ENCODE measurements around the gene GAB2. TPM values are rescaled to one million over a fixed set of nuclear protein-coding genes. Genes with fewer than 3 reads are reported as not detected.

The GAB2 gene
- total RNA-seq, 1 experiment from 2014 or later, result 10.0 TPM

- no TSS peak for BruUV-seq (replicated peaks)
- H3K4me3 ChIP-seq (ENCODE audit: low read depth in 2 of 2, low read length in 2 of 2), result no peak overlapping the region
- no peaks in the 10 kb centered on the region for H3K27me3 ChIP-seq (ENCODE audit: control insufficient read depth, insufficient read depth, low read length)
- ATAC-seq (no peak; the same call in 1 of the 2 replicates), DNase-seq (ENCODE audit: low read depth, low spot score) (no peak)
- no peaks in the 10 kb centered on the region for H3K4me1 ChIP-seq (ENCODE audit: control insufficient read depth, insufficient read depth, low read length)
- TF ChIP-seq CTCF (IDR thresholded peaks at IDR 0.05) (no peak), TCF7L2 (IDR thresholded peaks at IDR 0.05; ENCODE audit: low read depth, low read length) (no peak), POLR2AphosphoS5 (IDR thresholded peaks at IDR 0.05; ENCODE audit: low read depth, low read length) (no peak), REST (IDR thresholded peaks at IDR 0.05; ENCODE audit: insufficient read depth in 1 of 2, low read depth in 2 of 2, low read length in 1 of 2) (no peak), SIN3A (IDR thresholded peaks at IDR 0.05; ENCODE audit: borderline replicate concordance, insufficient read depth, low read depth, low read length) (no peak)
- POLR2A ChIA-PET, result no interaction called here
- H3K36me3 ChIP-seq (ENCODE audit: control insufficient read depth, insufficient read depth, low read length), result no peaks in the 10 kb centered on the region
- no peaks in the 10 kb centered on the region for H3K9me3 ChIP-seq (ENCODE audit: control insufficient read depth, insufficient read depth, low read depth, low read length)
- H3K27ac ChIP-seq (ENCODE audit: low read length), result no peak overlapping the region
- in situ Hi-C loops (cut with HindIII; ENCODE audit: low pct_unique_long_range_greater_than_20kb, low sequenced_read_pairs), result no loop called here
- CTCF ChIA-PET, result no interaction called here
- intact Hi-C loops (cut with micrococcal nuclease; ENCODE audit: unreplicated experiment), result no loop called here
Measured at GRCh38 chr11:78179459-78180071, 238.1 kb downstream of the GAB2 start.

- ChIA-PET POLR2A (no interaction called here), CTCF (no interaction called here)
- Histone ChIP-seq H3K4me3 (ENCODE audit: low read depth in 2 of 2, low read length in 2 of 2) (no peak overlapping the region), H3K27ac (ENCODE audit: low read length) (no peak overlapping the region), H3K27me3 (ENCODE audit: control insufficient read depth, insufficient read depth, low read length) (no peaks in the 10 kb centered on the region), H3K9me3 (ENCODE audit: control insufficient read depth, insufficient read depth, low read depth, low read length) (no peaks in the 10 kb centered on the region), H3K4me1 (ENCODE audit: control insufficient read depth, insufficient read depth, low read length) (no peaks in the 10 kb centered on the region), H3K36me3 (ENCODE audit: control insufficient read depth, insufficient read depth, low read length) (no peaks in the 10 kb centered on the region)
- no peak for TF ChIP-seq TCF7L2 (IDR thresholded peaks at IDR 0.05; ENCODE audit: low read depth, low read length)
- TF ChIP-seq REST (IDR thresholded peaks at IDR 0.05; ENCODE audit: insufficient read depth in 1 of 2, low read depth in 2 of 2, low read length in 1 of 2), result no peak
- TF ChIP-seq CTCF (IDR thresholded peaks at IDR 0.05), result no peak
- TF ChIP-seq SIN3A (IDR thresholded peaks at IDR 0.05; ENCODE audit: borderline replicate concordance, insufficient read depth, low read depth, low read length), result no peak
- no peak for TF ChIP-seq POLR2AphosphoS5 (IDR thresholded peaks at IDR 0.05; ENCODE audit: low read depth, low read length)
- ATAC-seq, result no peak
- intact Hi-C loops (cut with micrococcal nuclease; ENCODE audit: unreplicated experiment) (no loop called here), in situ Hi-C loops (cut with HindIII; ENCODE audit: low pct_unique_long_range_greater_than_20kb, low sequenced_read_pairs) (no loop called here)
- no peak for DNase-seq (ENCODE audit: low read depth, low spot score)
- no TSS peak for BruUV-seq (replicated peaks)
Measured at GRCh38 chr11:78177216-78177615, 240.4 kb downstream of the GAB2 start.
